ENCODE results near the gene KRT5.

Gene KRT5

DNA sequence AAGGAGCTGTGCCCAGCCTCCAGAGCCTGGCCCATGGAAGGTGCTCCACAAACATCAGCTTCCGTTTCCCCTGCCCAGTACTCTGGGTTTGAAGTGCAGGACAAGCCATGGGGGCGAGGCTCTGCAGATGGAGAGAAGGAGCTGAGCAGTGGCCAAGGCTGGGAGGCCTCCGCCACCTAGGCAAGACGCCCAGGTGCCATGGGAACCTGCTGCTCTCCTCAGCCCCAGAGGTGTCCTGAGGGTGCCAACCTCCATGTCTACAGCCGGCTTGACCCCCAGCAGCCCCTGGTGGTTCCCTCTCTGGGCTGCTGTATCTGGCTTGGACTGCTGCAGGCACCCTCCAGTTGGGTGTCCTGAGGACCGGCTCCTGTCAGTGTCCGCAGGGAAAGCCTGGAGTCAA, 20.3 kb upstream of the KRT5 start:
- no peak for DNase-seq (ENCODE audit: low read depth in 1 of 2, low spot score in 1 of 2)
- H3K27ac ChIP-seq (replicated peaks) = no peak overlapping the region
- no peak overlapping the region for H3K4me3 ChIP-seq (replicated peaks; ENCODE audit: insufficient read depth, low read length)
- no peaks in the 10 kb centered on the region for H3K27me3 ChIP-seq (ENCODE audit: insufficient read depth, poor library complexity, severe bottlenecking)
- TF ChIP-seq, protein P1, sequence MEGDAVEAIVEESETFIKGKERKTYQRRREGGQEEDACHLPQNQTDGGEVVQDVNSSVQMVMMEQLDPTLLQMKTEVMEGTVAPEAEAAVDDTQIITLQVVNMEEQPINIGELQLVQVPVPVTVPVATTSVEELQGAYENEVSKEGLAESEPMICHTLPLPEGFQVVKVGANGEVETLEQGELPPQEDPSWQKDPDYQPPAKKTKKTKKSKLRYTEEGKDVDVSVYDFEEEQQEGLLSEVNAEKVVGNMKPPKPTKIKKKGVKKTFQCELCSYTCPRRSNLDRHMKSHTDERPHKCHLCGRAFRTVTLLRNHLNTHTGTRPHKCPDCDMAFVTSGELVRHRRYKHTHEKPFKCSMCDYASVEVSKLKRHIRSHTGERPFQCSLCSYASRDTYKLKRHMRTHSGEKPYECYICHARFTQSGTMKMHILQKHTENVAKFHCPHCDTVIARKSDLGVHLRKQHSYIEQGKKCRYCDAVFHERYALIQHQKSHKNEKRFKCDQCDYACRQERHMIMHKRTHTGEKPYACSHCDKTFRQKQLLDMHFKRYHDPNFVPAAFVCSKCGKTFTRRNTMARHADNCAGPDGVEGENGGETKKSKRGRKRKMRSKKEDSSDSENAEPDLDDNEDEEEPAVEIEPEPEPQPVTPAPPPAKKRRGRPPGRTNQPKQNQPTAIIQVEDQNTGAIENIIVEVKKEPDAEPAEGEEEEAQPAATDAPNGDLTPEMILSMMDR (IDR thresholded peaks at IDR 0.05; ENCODE audit: insufficient read depth, low read length) = no peak
- TF ChIP-seq GABPA (IDR thresholded peaks at IDR 0.05; ENCODE audit: low read depth) = no peak
- no peak for TF ChIP-seq REST (IDR thresholded peaks at IDR 0.05; ENCODE audit: insufficient replicate concordance, low read depth)
- no peak for TF ChIP-seq SPI1 (IDR thresholded peaks at IDR 0.05; ENCODE audit: borderline replicate concordance, low read depth)
- TF ChIP-seq POLR2AphosphoS5 (IDR thresholded peaks at IDR 0.05; ENCODE audit: low read depth) = no peak

- H3K27me3 ChIP-seq (ENCODE audit: insufficient read depth, poor library complexity, severe bottlenecking) = no peaks in the 10 kb centered on the region
- no peak overlapping the region for H3K4me3 ChIP-seq (replicated peaks; ENCODE audit: insufficient read depth, low read length)
- no peak for DNase-seq (ENCODE audit: low read depth in 1 of 2, low spot score in 1 of 2)
- no peak for TF ChIP-seq POLR2AphosphoS5 (IDR thresholded peaks at IDR 0.05; ENCODE audit: low read depth)
- TF ChIP-seq GABPA (IDR thresholded peaks at IDR 0.05; ENCODE audit: low read depth) = no peak
- no peak for TF ChIP-seq SPI1 (IDR thresholded peaks at IDR 0.05; ENCODE audit: borderline replicate concordance, low read depth)
- TF ChIP-seq, protein P1 (IDR thresholded peaks at IDR 0.05; ENCODE audit: insufficient read depth, low read length) = no peak
- TF ChIP-seq REST (IDR thresholded peaks at IDR 0.05; ENCODE audit: insufficient replicate concordance, low read depth) = no peak
- H3K27ac ChIP-seq (replicated peaks) = no peak overlapping the region
These were observed 19.6 kb upstream of the KRT5 start for GRCh38 chr12:52539821-52540173.

GRCh38 chr12:52539083-52539820, 19.1 kb upstream of the KRT5 start:
- Histone ChIP-seq H3K27ac (replicated peaks) (no peak overlapping the region), H3K4me3 (replicated peaks; ENCODE audit: insufficient read depth, low read length) (no peak overlapping the region), H3K27me3 (ENCODE audit: insufficient read depth, poor library complexity, severe bottlenecking) (no peaks in the 10 kb centered on the region)
- DNase-seq (ENCODE audit: low read depth in 1 of 2, low spot score in 1 of 2) = no peak
- TF ChIP-seq, protein P1 (IDR thresholded peaks at IDR 0.05; ENCODE audit: insufficient read depth, low read length) = no peak
- TF ChIP-seq SPI1 (IDR thresholded peaks at IDR 0.05; ENCODE audit: borderline replicate concordance, low read depth) = no peak
- no peak for TF ChIP-seq GABPA (IDR thresholded peaks at IDR 0.05; ENCODE audit: low read depth)
- TF ChIP-seq POLR2AphosphoS5 (IDR thresholded peaks at IDR 0.05; ENCODE audit: low read depth) = no peak

DNA sequence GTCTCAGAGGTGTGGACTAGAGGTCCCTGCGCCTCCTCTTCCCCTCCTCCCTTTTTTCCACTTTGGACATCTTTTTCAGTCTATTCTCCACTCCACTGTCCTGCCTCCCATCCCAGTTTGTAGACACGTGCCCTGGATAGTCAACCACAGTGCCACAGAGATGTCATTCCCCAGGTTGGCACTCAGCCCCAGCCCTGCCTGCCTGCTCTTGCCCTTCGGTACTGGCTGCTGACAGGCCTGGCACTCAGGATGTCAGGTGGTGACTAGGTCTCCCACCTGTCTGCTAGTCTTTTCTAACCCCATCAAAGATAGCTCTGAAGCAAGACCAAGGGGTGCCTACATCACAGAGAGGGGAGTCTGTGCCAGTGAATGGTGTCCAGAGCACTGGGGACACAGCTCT, 16.9 kb upstream of the KRT5 start:
- H3K4me3 ChIP-seq (replicated peaks; ENCODE audit: insufficient read depth, low read length) = no peak overlapping the region

More for the DNA sequence above, 16.9 kb upstream of the KRT5 start:
- Histone ChIP-seq H3K27ac (replicated peaks) (no peak overlapping the region), H3K27me3 (ENCODE audit: insufficient read depth, poor library complexity, severe bottlenecking) (no peaks in the 10 kb centered on the region)
- TF ChIP-seq POLR2AphosphoS5 (IDR thresholded peaks at IDR 0.05; ENCODE audit: low read depth) = no peak
- TF ChIP-seq, protein P1 (IDR thresholded peaks at IDR 0.05; ENCODE audit: insufficient read depth, low read length) = no peak
- TF ChIP-seq SPI1 (IDR thresholded peaks at IDR 0.05; ENCODE audit: borderline replicate concordance, low read depth) = no peak
- no peak for TF ChIP-seq GABPA (IDR thresholded peaks at IDR 0.05; ENCODE audit: low read depth)
- no peak for TF ChIP-seq REST (IDR thresholded peaks at IDR 0.05; ENCODE audit: insufficient replicate concordance, low read depth)
- no peak for DNase-seq (ENCODE audit: low read depth in 1 of 2, low spot score in 1 of 2)

All from HL-60 (cell line).